ENCODE results near the gene AP4S1.

- TF ChIP-seq CTCF (IDR thresholded peaks at IDR 0.05) = no peak
- no peak for TF ChIP-seq POLR2AphosphoS5 (IDR thresholded peaks at IDR 0.05)
Measured at GRCh38 chr14:31137214-31137889, 111.9 kb downstream of the AP4S1 start.

All from stomach (tissue), 4 donors.